HEK293 (cell line): ENCODE measurements around the gene ZNF709.
"Not testable (repeated sequence)": the region's sequence is repeated elsewhere in the genome, so short reads cannot be mapped to it uniquely, and the experiment has no call there.

ENCODE experiments used
- CTCF ChIA-PET: fragments of 350-600 bp; formaldehyde crosslinking; extraction: SDS; loops from one replicate; lab custom pipeline; 2021; ENCODE audit warnings: antibody characterized with exemption; lab: Yijun Ruan, JAX
- POLR2A ChIA-PET: fragments of 300-600 bp; formaldehyde crosslinking; extraction: SDS; loops from one replicate; lab custom pipeline; 2020; ENCODE audit warnings: antibody characterized with exemption, inconsistent platforms; lab: Yijun Ruan, JAX
- H3K27ac ChIP-seq: fragments of 200-500 bp; sonication (Bioruptor generic); 2 replicates; pipeline ENCODE4 v1.5.1; 2014; ENCODE audit warnings: low read depth, low read length, control low read depth, inconsistent platforms; ENCODE audit errors: extremely low read depth
- H3K36me3 ChIP-seq, 2 experiments: fragments of 200-500 bp in 1 of 2; sonication (Bioruptor generic) in 1 of 2; 1 replicate in 1 of 2; 2 replicates in 1 of 2; pipeline ENCODE4 v1.5.1; 2014 to 2017; ENCODE audit warnings: inconsistent platforms in 2 of 2, low read length in 2 of 2; ENCODE audit not compliant: control insufficient read depth in 2 of 2, insufficient read depth in 1 of 2
- H3K4me1 ChIP-seq: fragments of 200-500 bp; sonication (Bioruptor generic); 2 replicates; pipeline ENCODE4 v1.5.1; 2014; ENCODE audit warnings: mild to moderate bottlenecking, low read length, inconsistent platforms; ENCODE audit not compliant: control insufficient read depth, insufficient read depth
- H3K4me3 ChIP-seq: 2 replicates; pipeline ENCODE4 v1.5.1; 2011; ENCODE audit warnings: low read depth, mild to moderate bottlenecking, control low read depth, low read length, moderate library complexity
- H3K9me3 ChIP-seq: fragments of 200-500 bp; sonication (Bioruptor generic); 2 replicates; pipeline ENCODE4 v1.5.1; 2014; ENCODE audit warnings: low read depth, low read length, inconsistent platforms; ENCODE audit not compliant: control insufficient read depth, insufficient read depth
- ATF2 ChIP-seq: fragments of 450-650 bp; formaldehyde crosslinking; IDR thresholded peaks from 2 replicates; pipeline ENCODE4 v1.5.1; 2016; ENCODE audit warnings: missing biosample characterization, missing genetic modification characterization, low read depth
- SALL2 ChIP-seq: fragments of 450-650 bp; formaldehyde crosslinking; IDR thresholded peaks from 2 replicates; pipeline ENCODE4 v1.5.0; 2017; ENCODE audit warnings: missing biosample characterization, mild to moderate bottlenecking, missing genetic modification characterization, borderline replicate concordance
- SCRT2 ChIP-seq: fragments of 450-650 bp; formaldehyde crosslinking; IDR thresholded peaks from 2 replicates; pipeline ENCODE4 v1.5.1; 2016; ENCODE audit warnings: missing biosample characterization, missing genetic modification characterization
- TRIM28 ChIP-seq: IDR thresholded peaks from 2 replicates; pipeline ENCODE4 v1.6.1; 2011; ENCODE audit warnings: low read length, control low read depth, borderline replicate concordance
- ZNF112 ChIP-seq: fragments of 450-650 bp; formaldehyde crosslinking; IDR thresholded peaks from 2 replicates; pipeline ENCODE4 v1.5.0; 2017; ENCODE audit warnings: missing biosample characterization, missing genetic modification characterization
- ZNF292 ChIP-seq: fragments of 450-650 bp; formaldehyde crosslinking; IDR thresholded peaks from 2 replicates; pipeline ENCODE4 v1.5.1; 2016; ENCODE audit warnings: low read depth, missing biosample characterization, missing genetic modification characterization, borderline replicate concordance
- ZNF335 ChIP-seq: fragments of 450-650 bp; formaldehyde crosslinking; conservative IDR thresholded peaks from 2 replicates; pipeline ENCODE4 v1.5.1; 2016; ENCODE audit warnings: missing biosample characterization, missing genetic modification characterization
- ZNF354C ChIP-seq: fragments of 450-650 bp; formaldehyde crosslinking; IDR thresholded peaks from 2 replicates; pipeline ENCODE4 v1.5.1; 2016; ENCODE audit warnings: missing biosample characterization, missing genetic modification characterization, low read depth, borderline replicate concordance
- ZNF366 ChIP-seq: fragments of 450-650 bp; formaldehyde crosslinking; conservative IDR thresholded peaks from 2 replicates; pipeline ENCODE4 v1.5.1; 2016; ENCODE audit warnings: missing biosample characterization, missing genetic modification characterization
- ZNF426 ChIP-seq: fragments of 450-650 bp; formaldehyde crosslinking; IDR thresholded peaks from 2 replicates; pipeline ENCODE4 v1.5.1; 2017; ENCODE audit warnings: missing biosample characterization, missing genetic modification characterization, mild to moderate bottlenecking, inconsistent platforms, moderate library complexity
- ZNF433 ChIP-seq: fragments of 450-650 bp; formaldehyde crosslinking; IDR thresholded peaks from 2 replicates; pipeline ENCODE4 v1.5.1; 2016; ENCODE audit warnings: missing biosample characterization, missing genetic modification characterization, low read depth
- ZNF514 ChIP-seq: fragments of 450-650 bp; formaldehyde crosslinking; IDR thresholded peaks from 2 replicates; pipeline ENCODE4 v1.5.1; 2016; ENCODE audit warnings: missing biosample characterization, missing genetic modification characterization
- ZNF555 ChIP-seq: fragments of 450-650 bp; formaldehyde crosslinking; conservative IDR thresholded peaks from 2 replicates; pipeline ENCODE4 v1.5.1; 2017; ENCODE audit warnings: missing biosample characterization, mild to moderate bottlenecking, missing genetic modification characterization, inconsistent platforms
- ZNF560 ChIP-seq: fragments of 450-650 bp; formaldehyde crosslinking; IDR thresholded peaks from 2 replicates; pipeline ENCODE4 v1.5.1; 2017; ENCODE audit warnings: missing biosample characterization, missing genetic modification characterization, borderline replicate concordance
- ZNF600 ChIP-seq: fragments of 450-650 bp; formaldehyde crosslinking; IDR thresholded peaks from 2 replicates; pipeline ENCODE4 v1.5.1; 2016; ENCODE audit warnings: missing biosample characterization, missing genetic modification characterization
- ZNF610 ChIP-seq: fragments of 450-650 bp; formaldehyde crosslinking; IDR thresholded peaks from 2 replicates; pipeline ENCODE4 v1.5.1; 2016; ENCODE audit warnings: missing biosample characterization, missing genetic modification characterization, borderline replicate concordance
- ZNF624 ChIP-seq: fragments of 450-650 bp; formaldehyde crosslinking; IDR thresholded peaks from 2 replicates; pipeline ENCODE4 v1.5.1; 2017; ENCODE audit warnings: missing biosample characterization, missing genetic modification characterization
- ZNF626 ChIP-seq: fragments of 450-650 bp; sonication (Bioruptor Pico); formaldehyde crosslinking; IDR thresholded peaks from 2 replicates; pipeline ENCODE4 v1.5.1; 2018; ENCODE audit warnings: missing biosample characterization, missing genetic modification characterization, inconsistent platforms
- ZNF629 ChIP-seq: fragments of 450-650 bp; formaldehyde crosslinking; IDR thresholded peaks from 2 replicates; pipeline ENCODE4 v1.5.1; 2017; ENCODE audit warnings: missing biosample characterization, missing genetic modification characterization
- ZNF660 ChIP-seq: fragments of 450-650 bp; IDR thresholded peaks from 2 replicates; pipeline ENCODE4 v1.5.1; 2018; ENCODE audit warnings: missing biosample characterization, mild to moderate bottlenecking, missing genetic modification characterization
- ZNF777 ChIP-seq: fragments of 450-650 bp; formaldehyde crosslinking; IDR thresholded peaks from 2 replicates; pipeline ENCODE4 v1.5.1; 2017; ENCODE audit warnings: missing biosample characterization, missing genetic modification characterization, borderline replicate concordance
- ZNF785 ChIP-seq: fragments of 450-650 bp; formaldehyde crosslinking; IDR thresholded peaks from 2 replicates; pipeline ENCODE4 v1.5.1; 2016; ENCODE audit warnings: missing biosample characterization, missing genetic modification characterization
- ZNF830 ChIP-seq: fragments of 450-650 bp; IDR thresholded peaks from 2 replicates; pipeline ENCODE4 v1.5.0; 2018; ENCODE audit warnings: missing biosample characterization, missing genetic modification characterization, low read depth, mild to moderate bottlenecking, moderate library complexity
- ZSCAN5A ChIP-seq: fragments of 450-650 bp; formaldehyde crosslinking; IDR thresholded peaks from 2 replicates; pipeline ENCODE4 v1.5.1; 2016; ENCODE audit warnings: missing biosample characterization, missing genetic modification characterization
- TF ChIP-seq, protein P1 (sequence below): fragments of 450-650 bp; formaldehyde crosslinking; IDR thresholded peaks from 2 replicates; pipeline ENCODE4 v1.5.1; 2016; ENCODE audit warnings: missing biosample characterization, missing genetic modification characterization, borderline replicate concordance

ZNF709 gene

DNA sequence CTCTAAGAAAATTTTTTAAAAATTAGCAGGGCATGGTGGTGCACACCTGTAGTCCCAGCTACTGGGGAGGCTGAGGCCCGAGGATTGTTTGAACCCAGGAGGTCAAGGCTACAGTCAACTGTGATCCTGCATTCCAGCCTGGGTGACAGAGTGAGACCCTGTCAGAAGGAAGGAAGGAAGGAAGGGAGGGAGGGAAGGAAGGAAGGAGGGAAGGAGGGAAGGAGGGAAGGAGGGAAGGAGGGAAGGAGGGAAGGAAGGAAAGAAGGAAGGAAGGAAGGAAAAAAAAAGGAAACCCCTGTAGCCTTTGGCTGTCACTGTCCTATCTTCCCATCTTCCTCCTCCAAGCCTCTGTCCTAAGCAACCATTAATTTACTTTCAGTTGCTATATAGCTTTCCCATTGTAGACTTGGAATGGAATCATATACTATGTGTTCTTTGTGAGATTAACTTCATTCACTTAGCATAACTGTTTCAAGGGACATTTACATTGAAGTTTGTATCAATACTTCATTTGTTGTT lies 1.7 kb upstream of the ZNF709 start:
- POLR2A ChIA-PET: interaction anchor here (0.6 to 1.3 kb wide), 2 partner anchors 9 to 970 kb away, joined by 3 to 4 read pairs; no protein-coding TSS in a partner anchor
- CTCF ChIA-PET, H3K4me3 ChIP-seq, H3K9me3 ChIP-seq, H3K27ac ChIP-seq, H3K4me1 ChIP-seq, H3K36me3 ChIP-seq: not testable (repeated sequence)
- peak; percentile 93 for TF ChIP-seq ZNF366 (tag by site-specific recombination)

DNA sequence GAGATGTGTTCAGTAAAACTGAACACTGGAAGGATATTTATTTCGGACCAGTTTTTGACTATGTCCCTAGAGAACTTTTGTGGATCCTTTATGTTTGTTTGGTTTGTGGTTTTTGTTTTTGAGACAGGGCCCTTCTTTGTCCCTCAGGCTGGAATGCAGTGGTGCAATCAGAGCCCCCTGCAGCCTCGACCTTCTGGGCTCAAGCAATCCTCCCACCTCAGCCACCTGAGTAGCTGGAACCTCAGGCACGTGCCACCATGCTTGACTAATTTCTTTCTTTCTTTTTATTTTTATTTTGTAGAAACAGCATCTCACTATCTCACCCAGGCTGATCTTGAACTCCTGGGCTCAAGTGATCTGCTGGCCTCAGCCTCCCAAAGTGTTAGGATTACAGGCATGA lies 955 bp upstream of the ZNF709 start:
- CTCF ChIA-PET: no interaction called here

GRCh38 chr19:12485052-12485416 lies 418 bp upstream of the ZNF709 start:
- H3K27ac ChIP-seq: no peak overlapping the region
- CTCF ChIA-PET: interaction anchor here (0.6 to 0.7 kb wide), 2 partner anchors 479 to 522 kb away, joined by 3 to 5 read pairs; no protein-coding TSS in a partner anchor
- POLR2A ChIA-PET: interaction anchor here (1.0 to 4.2 kb wide), 4 partner anchors 10 to 322 kb away, joined by 3 to 32 read pairs (median 8); partner anchors contain the start of genes ZNF136, ZNF442 and ZNF563
- TF ChIP-seq ATF2 (peak; percentile 52), ZNF600 (tag by site-specific recombination) (peak; percentile 5), ZNF610 (tag by site-specific recombination) (no peak), ZNF555 (no peak), SALL2 (tag by site-specific recombination) (no peak), ZNF785 (tag by site-specific recombination) (no peak), ZNF112 (tag by site-specific recombination) (no peak), ZNF830 (tag by site-specific recombination) (no peak), ZNF354C (tag by site-specific recombination) (no peak), ZNF629 (peak; percentile 62), ZNF624 (tag by site-specific recombination) (no peak), ZNF626 (no peak), ZNF660 (tag by site-specific recombination) (no peak), ZNF335 (tag by site-specific recombination) (peak; percentile 75), ZSCAN5A (tag by site-specific recombination) (no peak), ZNF777 (tag by site-specific recombination) (peak; percentile 24; the same call in 1 of the 2 replicates), SCRT2 (tag by site-specific recombination) (no peak), ZNF514 (tag by site-specific recombination) (no peak), ZNF560 (tag by site-specific recombination) (no peak), ZNF292 (tag by site-specific recombination) (no peak)
- TF ChIP-seq, protein P1, sequence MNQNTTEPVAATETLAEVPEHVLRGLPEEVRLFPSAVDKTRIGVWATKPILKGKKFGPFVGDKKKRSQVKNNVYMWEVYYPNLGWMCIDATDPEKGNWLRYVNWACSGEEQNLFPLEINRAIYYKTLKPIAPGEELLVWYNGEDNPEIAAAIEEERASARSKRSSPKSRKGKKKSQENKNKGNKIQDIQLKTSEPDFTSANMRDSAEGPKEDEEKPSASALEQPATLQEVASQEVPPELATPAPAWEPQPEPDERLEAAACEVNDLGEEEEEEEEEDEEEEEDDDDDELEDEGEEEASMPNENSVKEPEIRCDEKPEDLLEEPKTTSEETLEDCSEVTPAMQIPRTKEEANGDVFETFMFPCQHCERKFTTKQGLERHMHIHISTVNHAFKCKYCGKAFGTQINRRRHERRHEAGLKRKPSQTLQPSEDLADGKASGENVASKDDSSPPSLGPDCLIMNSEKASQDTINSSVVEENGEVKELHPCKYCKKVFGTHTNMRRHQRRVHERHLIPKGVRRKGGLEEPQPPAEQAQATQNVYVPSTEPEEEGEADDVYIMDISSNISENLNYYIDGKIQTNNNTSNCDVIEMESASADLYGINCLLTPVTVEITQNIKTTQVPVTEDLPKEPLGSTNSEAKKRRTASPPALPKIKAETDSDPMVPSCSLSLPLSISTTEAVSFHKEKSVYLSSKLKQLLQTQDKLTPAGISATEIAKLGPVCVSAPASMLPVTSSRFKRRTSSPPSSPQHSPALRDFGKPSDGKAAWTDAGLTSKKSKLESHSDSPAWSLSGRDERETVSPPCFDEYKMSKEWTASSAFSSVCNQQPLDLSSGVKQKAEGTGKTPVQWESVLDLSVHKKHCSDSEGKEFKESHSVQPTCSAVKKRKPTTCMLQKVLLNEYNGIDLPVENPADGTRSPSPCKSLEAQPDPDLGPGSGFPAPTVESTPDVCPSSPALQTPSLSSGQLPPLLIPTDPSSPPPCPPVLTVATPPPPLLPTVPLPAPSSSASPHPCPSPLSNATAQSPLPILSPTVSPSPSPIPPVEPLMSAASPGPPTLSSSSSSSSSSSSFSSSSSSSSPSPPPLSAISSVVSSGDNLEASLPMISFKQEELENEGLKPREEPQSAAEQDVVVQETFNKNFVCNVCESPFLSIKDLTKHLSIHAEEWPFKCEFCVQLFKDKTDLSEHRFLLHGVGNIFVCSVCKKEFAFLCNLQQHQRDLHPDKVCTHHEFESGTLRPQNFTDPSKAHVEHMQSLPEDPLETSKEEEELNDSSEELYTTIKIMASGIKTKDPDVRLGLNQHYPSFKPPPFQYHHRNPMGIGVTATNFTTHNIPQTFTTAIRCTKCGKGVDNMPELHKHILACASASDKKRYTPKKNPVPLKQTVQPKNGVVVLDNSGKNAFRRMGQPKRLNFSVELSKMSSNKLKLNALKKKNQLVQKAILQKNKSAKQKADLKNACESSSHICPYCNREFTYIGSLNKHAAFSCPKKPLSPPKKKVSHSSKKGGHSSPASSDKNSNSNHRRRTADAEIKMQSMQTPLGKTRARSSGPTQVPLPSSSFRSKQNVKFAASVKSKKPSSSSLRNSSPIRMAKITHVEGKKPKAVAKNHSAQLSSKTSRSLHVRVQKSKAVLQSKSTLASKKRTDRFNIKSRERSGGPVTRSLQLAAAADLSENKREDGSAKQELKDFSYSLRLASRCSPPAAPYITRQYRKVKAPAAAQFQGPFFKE (tag by site-specific recombination): no peak

More for the DNA sequence above, 955 bp upstream of the ZNF709 start:
- no peak overlapping the region for H3K27ac ChIP-seq
- no peaks in the 10 kb centered on the region; a peak in 1 of 3 replicates for H3K36me3 ChIP-seq
- POLR2A ChIA-PET: interaction anchor here (1.3 kb wide), 1 partner anchor 10 kb away, joined by 4 read pairs; no protein-coding TSS in a partner anchor
- no peak overlapping the region for H3K4me3 ChIP-seq
- TF ChIP-seq ZNF433 (no peak), ZNF426 (tag by site-specific recombination) (no peak), TRIM28 (no peak)
- no peaks in the 10 kb centered on the region for H3K4me1 ChIP-seq
- no peaks in the 10 kb centered on the region for H3K9me3 ChIP-seq

More at GRCh38 chr19:12485052-12485416, 418 bp upstream of the ZNF709 start:
- Histone ChIP-seq H3K4me3 (peak overlapping the region; percentile 62), H3K36me3 (no peaks in the 10 kb centered on the region; a peak in 1 of 3 replicates), H3K9me3 (no peaks in the 10 kb centered on the region), H3K4me1 (no peaks in the 10 kb centered on the region)
